Measurements from ENCODE around the gene BBLN.
"Not testable (repeated sequence)": the region's sequence is repeated elsewhere in the genome, so short reads cannot be mapped to it uniquely, and the experiment has no call there.

Gene BBLN, protein sequence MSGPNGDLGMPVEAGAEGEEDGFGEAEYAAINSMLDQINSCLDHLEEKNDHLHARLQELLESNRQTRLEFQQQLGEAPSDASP

DNA sequence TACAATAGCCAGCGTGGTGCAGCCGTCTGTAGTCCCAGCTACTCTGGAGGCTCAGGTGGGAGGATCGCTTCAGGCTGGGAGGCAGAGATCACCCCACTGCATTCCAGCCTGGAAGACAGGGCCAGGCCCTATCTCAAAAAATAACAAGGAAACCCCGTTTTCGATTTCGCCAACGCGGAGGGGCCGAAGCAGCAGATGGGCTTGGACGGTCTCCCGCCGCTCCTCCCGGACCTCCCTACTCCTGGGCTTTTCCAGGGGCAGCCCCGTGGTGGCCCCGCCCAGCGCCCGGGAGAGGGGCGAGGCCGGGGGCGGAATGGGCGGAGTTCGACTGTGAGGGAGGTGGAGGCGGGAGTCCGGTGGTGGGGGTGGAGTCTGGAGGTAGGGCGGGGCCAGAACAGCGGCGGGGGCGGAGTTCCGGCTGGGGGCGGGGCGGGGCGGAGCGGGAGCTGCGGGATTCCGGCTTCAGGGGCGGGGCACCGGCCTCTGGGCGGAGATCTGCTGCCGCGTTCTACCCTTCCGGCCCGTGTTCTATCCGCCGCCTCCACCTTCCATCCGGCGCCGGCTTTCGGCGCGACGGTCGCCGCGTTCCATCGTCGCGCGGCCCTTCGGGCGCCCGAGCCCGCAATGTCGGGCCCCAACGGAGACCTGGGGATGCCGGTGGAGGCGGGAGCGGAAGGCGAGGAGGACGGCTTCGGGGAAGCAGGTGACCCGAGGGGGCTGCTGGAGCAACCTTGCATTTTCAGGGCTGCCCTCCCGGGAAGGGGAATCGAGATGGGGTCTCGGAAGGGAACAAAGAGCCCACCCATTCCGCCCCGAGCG, at the start of gene BBLN:
TSS of gene BBLN (plus strand) at position 482 of the 819 bp plus-strand sequence. CDS start at position 625, 143 bp downstream.
- DNase-seq (ENCODE audit: low read depth, low spot score): peak; percentile 97

DNA sequence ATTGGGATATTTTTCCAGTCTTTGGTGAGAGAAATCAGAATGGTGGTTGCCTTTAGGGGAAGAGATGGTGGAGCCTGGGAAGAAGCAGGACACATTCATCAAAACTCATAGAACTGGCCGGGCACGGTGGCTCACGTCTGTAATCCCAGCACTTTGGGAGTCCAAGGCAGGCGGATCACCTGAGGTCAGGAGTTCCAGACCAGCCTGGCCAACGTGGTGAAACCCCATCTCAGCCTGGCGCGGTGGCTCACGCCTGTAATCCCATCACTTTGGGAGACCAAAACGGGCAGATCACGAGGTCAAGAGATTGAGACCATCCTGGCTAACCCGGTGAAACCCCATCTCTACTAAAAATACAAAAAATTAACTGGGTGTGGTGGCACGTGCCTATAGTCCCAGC, 48.3 kb upstream of the BBLN start:
- not testable (repeated sequence) for DNase-seq (ENCODE audit: low read depth, low spot score)

DNA sequence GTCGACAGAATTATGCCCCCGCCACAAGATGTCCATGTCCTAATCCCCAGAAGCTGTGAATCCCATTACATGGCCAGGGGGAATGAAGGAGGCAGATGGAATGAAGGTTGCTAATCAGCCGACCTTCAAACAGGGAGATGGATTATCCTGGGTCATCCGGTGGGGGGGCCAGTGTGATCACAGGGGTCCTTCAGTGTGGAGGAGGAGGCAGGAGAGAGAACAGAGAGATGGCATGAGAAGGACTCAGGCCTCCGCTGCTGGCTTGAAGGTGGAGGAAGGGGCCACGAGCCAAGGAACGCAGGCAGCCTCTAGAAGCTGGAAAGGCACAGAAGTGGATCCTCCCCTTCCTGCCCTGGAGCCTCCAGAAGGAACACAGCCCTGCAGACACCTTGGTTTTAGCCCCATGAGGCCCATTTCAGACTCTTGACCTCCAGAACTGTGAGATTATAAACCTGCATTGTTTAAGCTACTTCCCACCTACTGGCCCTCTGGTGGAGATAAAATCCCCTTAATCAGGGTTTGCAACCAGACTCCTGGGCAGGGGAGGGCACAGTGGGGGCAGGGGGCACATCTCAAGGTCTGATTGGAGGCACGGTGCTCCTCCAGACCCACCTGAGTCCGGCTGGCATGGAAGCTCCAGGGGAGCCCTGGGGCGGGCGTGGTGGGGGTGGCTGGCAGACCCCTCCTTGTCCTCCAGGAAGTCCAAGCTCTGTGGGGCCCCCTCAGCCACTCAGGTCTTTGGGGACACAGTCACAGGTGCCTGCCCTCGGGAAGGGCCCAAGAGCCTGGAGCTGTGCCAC, 46.3 kb upstream of the BBLN start:
- DNase-seq (ENCODE audit: low read depth, low spot score): no peak

DNA sequence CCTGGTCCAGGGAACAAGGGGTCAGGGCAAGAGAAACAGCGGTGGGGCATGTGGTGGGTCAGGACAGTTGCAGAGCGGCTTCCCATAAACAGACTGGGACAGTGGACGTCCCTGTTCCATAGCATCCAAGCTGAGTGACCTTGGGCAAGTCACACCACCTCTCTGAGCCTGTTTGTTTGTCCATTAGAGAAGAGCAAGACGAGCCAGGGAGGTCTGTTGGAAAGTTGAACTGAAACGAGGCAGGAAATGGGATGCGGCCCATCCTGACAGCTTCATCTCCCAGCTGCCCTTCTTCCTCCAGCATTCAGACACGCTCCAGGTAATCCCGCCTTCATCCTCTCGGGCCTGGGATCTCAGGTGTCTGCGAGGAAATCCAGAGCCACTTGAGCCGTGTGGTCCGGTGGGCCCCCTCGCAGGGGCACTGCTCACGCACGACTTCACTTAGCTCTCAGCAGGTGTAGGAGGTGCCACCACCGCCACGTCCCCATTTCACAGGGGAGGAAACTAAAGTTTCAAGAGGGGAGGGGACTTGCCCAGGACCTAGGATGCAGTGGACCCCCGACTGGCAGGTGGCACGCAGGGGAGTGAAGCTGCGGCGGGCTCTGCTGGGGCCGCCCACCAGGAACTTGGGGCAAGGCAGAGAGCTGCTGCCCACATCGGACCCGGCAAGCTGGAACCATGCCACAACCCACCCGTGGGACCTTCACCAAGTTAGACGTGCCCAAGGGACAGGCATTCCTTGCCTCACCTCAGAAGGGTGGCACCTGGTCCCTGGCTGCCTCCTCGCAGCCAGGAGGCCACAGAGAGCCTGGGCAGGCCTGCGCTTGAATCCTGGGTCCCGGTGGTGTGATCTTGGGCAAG, 45.5 kb upstream of the BBLN start:
- no peak for DNase-seq (ENCODE audit: low read depth, low spot score)

DNA sequence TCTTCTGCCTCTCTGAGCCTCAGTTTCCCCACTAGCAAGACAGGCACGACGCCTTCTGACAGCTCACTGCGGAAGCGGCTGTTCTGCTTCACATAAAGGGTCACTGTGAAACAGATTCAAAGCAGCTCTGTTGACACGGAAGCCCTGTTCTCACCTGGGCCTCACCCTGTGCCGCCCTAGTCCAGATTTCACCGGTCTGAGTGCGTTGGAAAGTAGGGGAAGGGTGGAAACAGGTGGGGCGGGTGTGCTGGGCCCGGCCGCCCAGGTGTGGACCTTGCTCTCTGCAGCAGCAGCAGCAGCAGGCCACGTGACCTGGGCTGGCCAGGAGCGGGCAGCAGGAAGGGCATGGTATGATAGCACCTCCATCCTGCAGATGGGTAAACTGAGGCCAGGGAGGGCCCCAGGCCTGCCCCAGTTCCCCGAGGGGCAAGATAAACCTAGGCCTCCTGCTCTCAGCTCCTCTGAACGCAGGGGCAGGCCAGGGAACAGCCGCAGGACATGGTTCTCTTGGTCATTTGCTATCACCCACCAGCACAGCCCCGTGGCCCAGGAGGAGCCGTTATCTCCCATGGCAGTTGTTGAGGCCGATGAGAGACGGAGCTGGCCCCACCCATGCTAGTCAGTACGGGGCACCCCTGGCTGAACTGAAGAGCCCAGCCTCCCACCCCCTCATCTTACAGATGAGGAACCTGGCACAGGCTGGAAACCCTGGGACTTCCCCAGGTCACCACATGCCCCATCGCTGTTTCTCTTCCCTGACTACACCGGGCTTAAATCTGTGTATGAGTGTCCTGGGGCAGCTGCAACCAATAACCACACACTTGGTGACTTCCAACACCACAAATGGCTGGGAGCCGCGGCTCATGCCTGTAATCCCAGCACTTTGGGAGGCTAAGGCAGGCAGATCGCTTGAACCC, 44.6 kb upstream of the BBLN start:
- no peak for DNase-seq (ENCODE audit: low read depth, low spot score)

DNA sequence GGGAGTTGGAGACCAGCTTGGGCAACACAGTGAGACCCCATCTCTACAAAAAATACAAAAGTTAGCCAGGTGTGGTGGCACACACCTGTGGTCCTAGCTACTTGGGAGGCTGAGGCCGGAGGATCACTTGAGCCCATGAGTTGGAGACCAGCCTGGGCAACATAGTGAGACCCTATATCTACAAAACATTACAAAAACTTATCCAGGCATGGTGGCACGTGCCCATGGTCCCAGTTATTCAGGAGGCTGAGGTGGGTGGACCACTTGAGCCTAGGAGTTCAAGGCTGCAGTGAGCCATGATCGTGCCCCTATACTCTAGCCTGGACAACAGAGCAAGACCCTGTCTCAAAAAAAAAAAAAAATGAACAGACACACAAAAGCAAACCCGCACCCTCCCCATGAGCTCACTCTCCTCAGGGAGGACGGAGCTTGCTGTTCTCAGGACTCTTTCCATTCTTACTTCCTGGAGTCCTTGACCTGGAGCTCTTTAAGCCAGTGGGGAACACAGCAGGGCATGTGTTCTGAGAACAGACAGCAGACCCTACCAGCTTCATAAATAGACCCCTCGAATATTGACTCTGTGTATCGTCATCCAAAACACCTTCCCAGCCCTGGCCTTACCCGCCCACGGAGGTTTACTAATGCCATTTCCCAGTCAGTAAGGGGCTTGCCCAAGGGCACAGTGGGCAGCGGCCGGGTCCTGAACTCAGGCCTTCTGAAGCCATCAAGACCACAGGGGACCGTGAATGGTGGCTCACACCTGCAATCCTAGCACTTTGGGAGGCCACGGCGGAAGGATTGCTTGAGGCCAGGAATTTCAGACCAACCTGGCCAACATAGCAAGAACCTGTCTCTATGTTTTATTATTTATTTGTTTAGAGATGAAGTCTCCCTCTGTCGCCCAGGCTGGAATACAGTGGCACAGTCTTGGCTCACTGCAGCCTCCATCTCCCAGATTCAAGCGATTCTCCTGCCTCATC, 43.7 kb upstream of the BBLN start:
- no peak for DNase-seq (ENCODE audit: low read depth, low spot score)

DNA sequence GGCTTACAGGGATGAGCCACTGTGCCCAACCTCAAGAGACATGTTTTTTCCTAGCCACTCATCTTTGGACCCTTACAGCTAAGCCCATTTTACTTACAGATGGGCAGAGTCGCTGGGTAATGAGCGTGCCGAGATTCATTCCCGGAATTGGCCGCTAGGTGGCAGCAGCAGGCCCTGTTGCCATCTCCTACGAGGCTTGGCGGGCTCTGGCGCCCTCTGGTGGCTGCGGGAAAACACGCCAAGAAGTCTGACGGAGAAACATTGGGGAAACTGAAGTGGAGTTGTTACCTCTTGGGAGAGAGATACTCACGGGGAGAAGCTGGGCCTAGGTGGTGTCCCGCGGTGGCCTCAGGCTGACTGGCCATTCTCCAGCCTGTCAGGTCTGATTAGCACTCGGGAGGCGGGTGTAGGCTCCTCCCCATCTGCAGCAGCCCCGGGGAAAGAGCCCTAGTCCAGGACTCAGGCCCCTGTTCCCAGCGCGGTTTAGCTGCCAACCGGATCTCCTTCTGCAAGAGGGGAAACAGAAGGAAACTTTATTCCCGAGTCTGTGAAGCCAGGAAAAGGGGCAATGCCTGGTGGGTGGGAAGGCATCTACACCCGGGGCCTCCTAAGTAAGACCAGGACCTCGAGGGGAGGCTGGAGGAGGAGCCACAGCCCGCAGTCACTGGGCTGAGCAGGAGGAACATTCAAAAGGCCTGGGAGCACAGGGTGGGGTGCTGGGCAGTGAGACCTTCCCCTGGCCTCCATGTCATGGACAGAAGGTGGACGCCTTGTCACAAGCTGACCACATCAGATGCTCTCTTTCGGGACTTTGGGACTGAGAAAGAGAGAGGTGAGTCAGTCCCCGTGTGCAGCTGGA, 42.2 kb upstream of the BBLN start:
- DNase-seq (ENCODE audit: low read depth, low spot score): peak; percentile 99

DNA sequence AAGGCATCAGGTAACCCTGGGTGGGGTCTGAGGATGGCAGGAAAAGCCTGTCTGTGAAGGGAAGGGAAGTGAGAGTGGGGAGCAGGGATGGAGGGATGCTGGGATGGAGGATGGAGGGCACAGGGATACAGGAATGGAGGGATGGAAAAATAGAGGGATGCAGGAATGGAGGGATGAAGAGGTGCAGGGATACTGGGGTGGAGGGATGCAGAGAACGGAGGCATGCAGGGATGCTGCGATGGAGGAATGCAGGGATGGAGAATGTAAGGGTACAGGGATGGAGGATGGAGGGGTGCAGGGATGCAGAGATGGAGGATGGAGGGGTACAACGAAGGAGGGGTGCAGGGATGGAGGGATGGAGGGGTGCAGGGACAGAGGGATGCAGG, 41.6 kb upstream of the BBLN start:
- DNase-seq (ENCODE audit: low read depth, low spot score): no peak

DNA sequence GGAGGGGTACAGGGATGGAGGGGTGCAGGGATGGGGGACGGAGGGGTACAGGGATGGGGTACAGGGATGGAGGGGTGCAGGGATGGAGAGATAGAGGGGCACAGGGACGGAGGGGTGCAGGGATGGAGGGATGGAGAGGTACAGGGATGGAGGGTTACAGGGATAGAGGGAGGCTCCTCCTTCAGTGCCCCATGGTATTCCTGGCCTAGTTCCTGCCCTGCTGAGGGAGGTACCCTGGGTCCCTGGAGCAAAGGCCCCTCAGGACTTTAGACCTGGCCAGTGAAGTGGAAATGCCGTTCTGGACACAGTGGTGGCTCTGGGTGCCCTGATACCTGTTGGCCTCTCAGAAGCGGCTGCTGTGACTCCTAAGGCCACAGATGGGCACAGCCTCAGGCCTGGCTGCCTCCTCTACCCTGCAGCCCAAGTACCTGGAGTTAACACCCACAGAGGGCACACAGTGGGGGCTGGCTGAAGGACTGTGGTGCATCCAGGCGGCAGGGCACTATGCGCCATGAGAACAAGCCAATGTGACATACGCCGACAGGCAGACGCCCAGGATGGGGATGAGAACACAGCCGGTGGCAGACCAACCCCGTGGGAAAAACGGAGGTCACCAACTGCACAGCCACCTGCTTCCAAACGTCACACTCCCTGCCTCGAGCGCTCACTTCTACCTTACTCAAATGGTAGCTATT, 40.9 kb upstream of the BBLN start:
- DNase-seq (ENCODE audit: low read depth, low spot score): no peak

DNA sequence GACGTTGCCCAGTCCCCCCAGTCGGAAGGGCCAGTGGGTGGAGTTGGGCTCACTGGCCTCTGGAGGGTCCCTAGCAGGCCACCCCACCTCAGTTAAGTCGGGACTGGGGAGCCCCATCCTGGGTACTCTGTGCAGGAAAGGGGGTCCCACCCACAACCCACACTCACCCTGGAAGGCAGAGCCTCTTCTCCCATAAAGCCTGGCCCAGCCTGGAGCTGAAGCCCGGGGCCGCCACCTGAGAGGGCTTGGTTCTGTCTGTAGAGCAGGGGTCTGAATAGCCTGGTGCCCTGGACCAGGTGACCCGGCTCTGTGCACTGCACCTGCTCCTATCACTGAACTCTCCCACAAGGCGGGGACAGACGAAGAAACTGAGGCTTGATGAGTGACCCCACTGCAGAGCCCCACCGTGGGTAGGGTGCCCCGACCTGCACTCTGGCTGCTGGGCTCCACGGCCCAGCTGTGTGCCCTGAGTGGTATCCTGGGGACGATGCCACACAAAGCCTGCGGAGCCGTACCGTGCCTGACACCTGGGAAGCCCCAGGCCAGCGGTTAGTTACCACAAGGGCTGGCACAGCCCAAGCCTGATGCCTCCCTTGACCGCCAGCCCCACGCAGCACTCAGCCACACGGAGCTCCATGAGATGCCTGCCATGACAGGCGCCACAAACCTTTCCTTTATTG, 39.9 kb upstream of the BBLN start:
- no peak for DNase-seq (ENCODE audit: low read depth, low spot score)

DNA sequence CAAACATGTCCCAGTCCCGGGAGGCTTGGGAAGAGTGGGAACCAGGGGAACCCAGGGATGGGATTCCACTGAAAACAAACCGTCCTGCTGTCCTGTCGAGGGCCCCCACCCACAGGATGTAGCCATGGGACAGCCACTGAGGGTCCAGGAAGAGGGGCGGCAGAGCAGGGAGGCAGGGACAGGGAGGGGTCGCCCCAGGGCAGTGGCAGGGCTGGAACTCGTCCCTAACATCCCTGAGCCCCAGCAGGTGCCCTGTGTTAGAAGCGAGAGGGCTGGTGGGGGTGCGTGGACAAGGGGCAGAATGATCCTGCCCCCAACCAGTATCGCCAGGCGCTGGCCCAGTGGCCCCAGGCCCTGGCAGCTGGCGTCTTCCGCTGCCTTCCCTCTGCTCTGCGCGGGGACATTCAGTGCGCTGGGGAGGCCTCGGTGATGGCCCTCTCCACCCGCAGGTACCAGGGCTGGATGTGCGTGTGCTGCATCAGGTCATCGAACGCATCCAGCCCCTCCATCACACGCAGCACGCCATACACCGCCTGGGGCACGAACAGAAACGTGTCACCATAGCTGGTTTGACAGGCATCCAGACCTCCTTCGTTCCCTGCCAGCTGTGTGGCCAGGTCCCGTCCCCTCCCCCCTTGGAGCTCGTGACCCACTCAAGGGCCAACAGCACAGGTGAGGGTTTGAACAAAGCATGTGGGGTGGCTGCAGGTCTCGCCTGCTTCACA, 39.2 kb upstream of the BBLN start:
- no peak for DNase-seq (ENCODE audit: low read depth, low spot score)

DNA sequence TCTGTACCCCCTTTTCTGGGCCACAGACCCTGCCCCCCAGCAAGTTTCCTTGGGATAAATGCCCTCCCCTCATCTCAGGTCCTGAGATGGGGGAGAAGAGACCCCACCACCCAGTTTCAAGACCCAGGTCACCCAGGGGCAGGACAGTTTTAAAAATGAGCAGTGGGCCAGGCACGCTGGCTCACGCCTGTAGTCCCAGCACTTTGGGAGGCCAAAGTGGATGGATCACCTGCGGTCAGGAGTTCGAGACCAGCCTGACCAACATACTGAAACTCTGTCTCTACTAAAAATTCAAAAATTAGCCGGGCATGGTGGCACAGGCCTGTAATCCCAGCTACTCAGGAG, 38.6 kb upstream of the BBLN start:
- no peak for DNase-seq (ENCODE audit: low read depth, low spot score)

DNA sequence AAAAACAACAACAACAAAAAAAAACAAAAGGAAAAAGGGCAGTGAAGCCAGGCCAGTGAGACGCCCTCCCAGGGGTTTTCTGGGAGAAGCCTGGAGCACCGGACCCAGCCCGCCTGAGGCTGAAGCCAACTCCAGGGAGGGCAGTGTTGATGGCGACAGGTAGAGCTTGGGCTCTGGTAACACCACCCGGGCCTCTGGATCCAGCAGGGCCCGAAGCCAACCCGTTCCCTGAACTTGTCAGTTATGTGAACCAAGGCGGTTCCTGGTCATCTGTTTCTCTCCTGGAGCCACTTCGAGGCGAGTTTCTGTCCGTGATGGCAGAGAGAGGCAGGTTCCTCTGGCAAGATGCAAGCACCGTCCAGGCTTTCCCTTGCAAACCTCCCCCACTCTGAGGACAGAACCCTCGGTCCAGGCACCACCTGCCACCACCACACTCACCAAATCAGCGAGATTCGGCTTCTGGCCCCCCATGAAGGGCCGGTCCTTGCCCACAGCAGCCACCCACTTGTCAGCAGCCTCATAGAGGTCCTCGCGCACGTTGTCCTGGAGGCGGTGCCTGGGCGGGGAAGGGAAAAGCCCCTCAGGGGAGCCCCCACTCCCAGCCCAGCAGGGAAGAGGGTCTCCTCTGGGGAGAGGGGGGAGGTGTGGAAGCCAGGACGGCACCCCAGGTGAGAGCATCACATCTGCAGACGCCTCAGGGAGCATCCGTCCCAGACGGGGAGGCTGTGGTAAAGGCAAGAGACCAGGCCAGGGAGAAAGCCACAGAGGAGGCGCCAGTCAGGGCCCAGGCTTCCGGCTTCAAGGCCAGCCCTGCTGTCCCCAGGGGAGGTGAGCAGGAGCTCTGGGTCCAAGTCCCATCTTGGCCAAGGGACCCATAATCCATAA, 37.9 kb upstream of the BBLN start:
- no peak for DNase-seq (ENCODE audit: low read depth, low spot score)

DNA sequence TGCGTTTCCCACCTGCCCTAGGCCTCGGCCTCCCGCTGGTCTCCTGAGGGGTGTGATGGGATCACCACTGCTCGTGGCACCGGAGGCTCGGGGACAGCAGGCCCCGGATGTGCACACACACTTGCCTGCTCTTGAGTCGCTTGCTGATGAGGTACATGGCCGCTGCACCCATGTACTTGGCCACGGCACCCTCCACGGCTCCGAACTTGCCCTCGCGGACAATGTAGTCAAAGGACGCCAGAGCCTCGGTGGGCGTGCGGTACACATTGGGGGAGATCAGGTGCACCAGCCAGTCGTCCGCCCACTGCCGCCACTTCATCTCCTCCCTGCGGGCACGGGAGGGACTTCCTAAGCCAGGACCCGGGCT, 37.3 kb upstream of the BBLN start:
- DNase-seq (ENCODE audit: low read depth, low spot score): no peak

DNA sequence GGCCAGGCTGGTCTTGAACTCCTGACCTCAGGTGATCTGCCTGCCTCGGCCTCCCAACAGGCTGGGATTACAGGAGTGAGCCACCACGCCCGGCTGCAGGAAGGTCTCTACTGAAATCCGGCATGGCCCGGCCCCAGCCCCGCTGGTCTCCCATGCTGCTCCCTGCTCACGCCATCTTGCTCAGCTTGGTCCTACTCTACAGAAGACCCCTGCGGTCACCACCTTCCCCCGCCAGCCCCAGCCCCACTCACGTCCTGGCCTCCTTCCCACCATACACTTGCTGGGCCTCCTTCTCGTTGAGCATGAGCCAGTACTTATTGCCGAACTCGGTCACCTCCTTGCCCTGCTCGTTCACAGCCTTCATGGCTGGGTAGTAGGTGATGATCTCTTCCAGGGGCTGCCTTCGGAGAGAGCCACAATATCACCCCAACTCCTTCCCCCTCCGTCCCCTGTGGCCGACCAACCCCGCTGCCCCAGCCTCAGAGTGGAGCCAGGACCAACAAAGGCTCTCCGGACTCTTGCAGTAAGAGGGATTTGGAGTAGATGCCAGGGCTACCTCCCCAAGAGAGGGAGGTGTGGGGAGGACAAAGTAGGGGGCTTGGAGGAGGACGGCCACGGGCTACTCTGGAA, 36.5 kb upstream of the BBLN start:
- DNase-seq (ENCODE audit: low read depth, low spot score): no peak
